ENCODE measurements around the gene TOR1B.

The TOR1B gene

DNA sequence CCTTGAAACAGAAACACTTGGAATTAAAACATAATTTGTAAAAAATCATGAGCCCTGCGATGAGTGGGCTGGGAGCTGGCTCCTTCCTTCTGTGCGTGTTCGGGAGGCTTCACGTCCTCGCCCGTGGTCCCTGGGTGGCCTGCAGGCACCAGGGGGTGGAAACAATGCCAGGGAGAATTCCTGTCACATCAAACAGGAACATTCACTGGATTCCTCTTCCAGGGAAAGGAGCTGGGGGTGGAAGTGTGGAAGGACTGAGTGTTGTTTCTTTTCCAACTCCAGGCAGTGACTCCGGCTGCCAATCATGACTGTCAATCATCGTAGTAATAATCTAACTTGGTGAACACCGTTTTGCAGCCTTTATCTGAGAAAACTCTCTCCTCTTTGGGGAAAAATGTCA is 10.7 kb downstream of the TOR1B start:
- H3K9me3 ChIP-seq (replicated peaks; ENCODE audit: insufficient read depth, low read length), result no peaks in the 10 kb centered on the region
- H3F3A ChIP-seq (ENCODE audit: insufficient read depth, low read length), result no peaks in the 10 kb centered on the region
- H3K9ac ChIP-seq (ENCODE audit: low read length), result no peak overlapping the region
- no peaks in the 10 kb centered on the region for H3K27me3 ChIP-seq (replicated peaks; ENCODE audit: insufficient read depth, low read length)
- H3K4me1 ChIP-seq (ENCODE audit: low read length), result no peaks in the 10 kb centered on the region
- H3K9me2 ChIP-seq (replicated peaks; ENCODE audit: insufficient read depth, low read length), result no peaks in the 10 kb centered on the region
- H3K79me2 ChIP-seq (ENCODE audit: low read length), result no peaks in the 10 kb centered on the region
- no peak overlapping the region for H3K4me3 ChIP-seq (ENCODE audit: low read length)
- H3K4me2 ChIP-seq (ENCODE audit: low read depth, low read length), result no peak overlapping the region
- H4K20me1 ChIP-seq (ENCODE audit: insufficient read depth, low read length), result no peaks in the 10 kb centered on the region
- H2AFZ ChIP-seq (ENCODE audit: low read length), result no peak overlapping the region
- TF ChIP-seq EZH2 (optimal IDR thresholded peaks at IDR 0.05; ENCODE audit: low read depth, low read length) (no peak), EZH2phosphoT487 (IDR thresholded peaks at IDR 0.05; ENCODE audit: low read length) (no peak)
- TF ChIP-seq, protein P1, sequence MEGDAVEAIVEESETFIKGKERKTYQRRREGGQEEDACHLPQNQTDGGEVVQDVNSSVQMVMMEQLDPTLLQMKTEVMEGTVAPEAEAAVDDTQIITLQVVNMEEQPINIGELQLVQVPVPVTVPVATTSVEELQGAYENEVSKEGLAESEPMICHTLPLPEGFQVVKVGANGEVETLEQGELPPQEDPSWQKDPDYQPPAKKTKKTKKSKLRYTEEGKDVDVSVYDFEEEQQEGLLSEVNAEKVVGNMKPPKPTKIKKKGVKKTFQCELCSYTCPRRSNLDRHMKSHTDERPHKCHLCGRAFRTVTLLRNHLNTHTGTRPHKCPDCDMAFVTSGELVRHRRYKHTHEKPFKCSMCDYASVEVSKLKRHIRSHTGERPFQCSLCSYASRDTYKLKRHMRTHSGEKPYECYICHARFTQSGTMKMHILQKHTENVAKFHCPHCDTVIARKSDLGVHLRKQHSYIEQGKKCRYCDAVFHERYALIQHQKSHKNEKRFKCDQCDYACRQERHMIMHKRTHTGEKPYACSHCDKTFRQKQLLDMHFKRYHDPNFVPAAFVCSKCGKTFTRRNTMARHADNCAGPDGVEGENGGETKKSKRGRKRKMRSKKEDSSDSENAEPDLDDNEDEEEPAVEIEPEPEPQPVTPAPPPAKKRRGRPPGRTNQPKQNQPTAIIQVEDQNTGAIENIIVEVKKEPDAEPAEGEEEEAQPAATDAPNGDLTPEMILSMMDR (IDR thresholded peaks at IDR 0.05; ENCODE audit: low read length), result no peak
- no peak for DNase-seq
- H3K27ac ChIP-seq (ENCODE audit: low read length), result no peak overlapping the region
- peaks cover 7% of the 10 kb centered on the region for H3K36me3 ChIP-seq (replicated peaks; ENCODE audit: insufficient read depth, low read length)

DNA sequence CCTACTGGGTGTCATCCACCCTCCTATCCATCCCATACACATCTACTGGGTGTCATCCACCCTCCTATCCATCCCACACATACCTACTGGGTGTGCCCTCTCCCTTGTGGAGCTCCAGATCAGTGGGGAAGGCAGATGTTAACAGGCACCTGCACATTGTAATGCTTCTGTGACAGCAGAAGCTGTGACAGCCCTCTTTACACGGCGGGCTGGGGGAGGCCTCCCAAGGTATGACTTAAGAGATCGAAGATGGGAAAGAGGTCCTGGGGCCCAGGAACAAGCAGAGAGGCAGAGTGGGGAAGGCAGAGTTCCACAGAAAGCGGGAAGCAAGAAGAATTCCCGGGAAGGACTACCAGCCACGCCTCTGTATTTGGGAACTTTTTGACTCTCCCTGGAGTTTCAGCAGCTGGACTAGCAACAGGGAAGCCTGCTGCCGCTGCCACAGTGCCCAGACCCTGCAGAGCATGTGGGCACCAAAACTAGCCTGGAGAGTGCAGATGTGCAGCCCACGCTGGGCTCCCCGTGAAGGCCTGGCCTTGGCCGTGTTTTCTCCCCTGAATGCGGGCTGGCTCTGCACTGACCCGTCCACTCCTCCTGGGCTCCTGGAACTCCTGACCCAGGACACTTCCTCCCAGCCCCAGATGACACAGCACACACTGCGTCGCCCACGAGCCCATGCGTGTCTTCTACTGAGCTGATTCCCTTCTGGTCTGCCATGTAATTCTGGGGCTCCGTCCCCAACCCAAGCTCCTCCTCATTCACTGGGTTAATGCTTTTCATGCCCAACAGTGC is 11.6 kb downstream of the TOR1B start:
- no peaks in the 10 kb centered on the region for H3K9me3 ChIP-seq (replicated peaks; ENCODE audit: insufficient read depth, low read length)
- H3K27me3 ChIP-seq (replicated peaks; ENCODE audit: insufficient read depth, low read length), result no peaks in the 10 kb centered on the region
- no peaks in the 10 kb centered on the region for H3K4me1 ChIP-seq (ENCODE audit: low read length)
- no peak for DNase-seq
- no peak overlapping the region for H3K4me2 ChIP-seq (ENCODE audit: low read depth, low read length)
- H3K27ac ChIP-seq (ENCODE audit: low read length), result no peak overlapping the region
- peaks cover 7% of the 10 kb centered on the region for H3K36me3 ChIP-seq (replicated peaks; ENCODE audit: insufficient read depth, low read length)
- no peak overlapping the region for H2AFZ ChIP-seq (ENCODE audit: low read length)
- H3F3A ChIP-seq (ENCODE audit: insufficient read depth, low read length), result no peaks in the 10 kb centered on the region
- H3K79me2 ChIP-seq (ENCODE audit: low read length), result no peaks in the 10 kb centered on the region
- no peaks in the 10 kb centered on the region for H4K20me1 ChIP-seq (ENCODE audit: insufficient read depth, low read length)
- TF ChIP-seq EZH2phosphoT487 (IDR thresholded peaks at IDR 0.05; ENCODE audit: low read length) (no peak), EZH2 (optimal IDR thresholded peaks at IDR 0.05; ENCODE audit: low read depth, low read length) (no peak)
- TF ChIP-seq, protein P1 (IDR thresholded peaks at IDR 0.05; ENCODE audit: low read length), result no peak
- H3K4me3 ChIP-seq (ENCODE audit: low read length), result no peak overlapping the region
- H3K9me2 ChIP-seq (replicated peaks; ENCODE audit: insufficient read depth, low read length), result no peaks in the 10 kb centered on the region
- H3K9ac ChIP-seq (ENCODE audit: low read length), result no peak overlapping the region

DNA sequence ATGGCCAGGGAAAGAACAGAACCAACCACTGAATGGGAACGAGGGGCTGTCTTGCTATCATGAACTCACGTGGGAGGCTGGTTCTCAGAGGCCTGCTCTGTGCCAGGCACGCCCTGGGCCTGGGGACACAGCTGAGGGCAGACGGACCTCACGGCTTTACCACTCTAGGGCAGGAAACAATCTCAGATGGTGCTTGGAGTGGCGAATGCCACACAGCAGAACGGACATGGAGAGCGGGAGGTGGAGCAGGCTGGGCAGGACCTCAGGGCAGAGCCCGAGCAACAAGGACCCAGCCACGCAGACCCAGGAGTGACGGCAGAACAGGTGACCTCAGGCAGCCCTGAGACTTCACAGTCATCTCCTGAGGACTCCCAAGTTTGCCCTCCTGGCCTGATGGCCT is 12.3 kb downstream of the TOR1B start:
- no peak overlapping the region for H3K4me2 ChIP-seq (ENCODE audit: low read depth, low read length)
- no peak overlapping the region for H3K27ac ChIP-seq (ENCODE audit: low read length)
- H3K9me2 ChIP-seq (replicated peaks; ENCODE audit: insufficient read depth, low read length), result no peaks in the 10 kb centered on the region
- H3K79me2 ChIP-seq (ENCODE audit: low read length), result no peaks in the 10 kb centered on the region
- no peak overlapping the region for H2AFZ ChIP-seq (ENCODE audit: low read length)
- H3K9me3 ChIP-seq (replicated peaks; ENCODE audit: insufficient read depth, low read length), result no peaks in the 10 kb centered on the region
- no peaks in the 10 kb centered on the region for H4K20me1 ChIP-seq (ENCODE audit: insufficient read depth, low read length)
- no peaks in the 10 kb centered on the region for H3K4me1 ChIP-seq (ENCODE audit: low read length)
- no peaks in the 10 kb centered on the region for H3F3A ChIP-seq (ENCODE audit: insufficient read depth, low read length)
- H3K36me3 ChIP-seq (replicated peaks; ENCODE audit: insufficient read depth, low read length), result peaks cover 7% of the 10 kb centered on the region
- H3K27me3 ChIP-seq (replicated peaks; ENCODE audit: insufficient read depth, low read length), result no peaks in the 10 kb centered on the region
- H3K4me3 ChIP-seq (ENCODE audit: low read length), result no peak overlapping the region
- no peak for TF ChIP-seq EZH2 (optimal IDR thresholded peaks at IDR 0.05; ENCODE audit: low read depth, low read length)
- no peak for TF ChIP-seq EZH2phosphoT487 (IDR thresholded peaks at IDR 0.05; ENCODE audit: low read length)
- TF ChIP-seq, protein P1 (IDR thresholded peaks at IDR 0.05; ENCODE audit: low read length), result no peak
- no peak overlapping the region for H3K9ac ChIP-seq (ENCODE audit: low read length)
- no peak for DNase-seq

Data from MM.1S (cell line).